Measurements from ENCODE around the gene COA6. TPM values are rescaled to one million over a fixed set of nuclear protein-coding genes. Genes with fewer than 3 reads are reported as not detected.

The COA6 gene
- total and polyA plus RNA-seq, 2 of the 13 experiments (the other 11 are each of a cell fraction or from before 2014, with no cell fraction given): 32.4 to 104 TPM

- no peak for TF ChIP-seq AKNA (CRISPR knock-in tag; IDR thresholded peaks at IDR 0.05; ENCODE audit: borderline replicate concordance)
- TF ChIP-seq BORCS8-MEF2B (CRISPR knock-in tag; IDR thresholded peaks at IDR 0.05): peak; percentile 90
- TF ChIP-seq MED8 (CRISPR knock-in tag; IDR thresholded peaks at IDR 0.05; ENCODE audit: insufficient replicate concordance): peak; percentile 33
- peak; percentile 6; the same call in 1 of the 2 replicates for TF ChIP-seq HNF4G (IDR thresholded peaks at IDR 0.05; ENCODE audit: borderline replicate concordance, low read depth, low read length)
- TF ChIP-seq HNF4G (CRISPR knock-in tag; IDR thresholded peaks at IDR 0.05; ENCODE audit: borderline replicate concordance, low read depth): peak; percentile 72
- TF ChIP-seq TCF12 (IDR thresholded peaks at IDR 0.05): no peak
- peak; percentile 80; the same call in 1 of the 2 replicates for TF ChIP-seq TCF12 (CRISPR knock-in tag; IDR thresholded peaks at IDR 0.05)
- peak; percentile 31; the same call in 1 of the 2 replicates for TF ChIP-seq RAD21 (CRISPR knock-in tag; IDR thresholded peaks at IDR 0.05)
- TF ChIP-seq SNAPC4 (CRISPR knock-in tag; IDR thresholded peaks at IDR 0.05): 0 out of 2 replicates have a peak, but pooled peaks have one; percentile 61
- TF ChIP-seq ZNF619 (CRISPR knock-in tag; IDR thresholded peaks at IDR 0.05): peak; percentile 89; the same call in 1 of the 2 replicates
- TF ChIP-seq TOPORS (CRISPR knock-in tag; IDR thresholded peaks at IDR 0.05): peak; percentile 49; the same call in 1 of the 2 replicates
- no peak for TF ChIP-seq ZNF562 (CRISPR knock-in tag; IDR thresholded peaks at IDR 0.05; ENCODE audit: borderline replicate concordance)
- TF ChIP-seq CREBL2 (CRISPR knock-in tag; IDR thresholded peaks at IDR 0.05; ENCODE audit: borderline replicate concordance): peak; percentile 95
- peak; percentile 87 for TF ChIP-seq ZBTB34 (CRISPR knock-in tag; IDR thresholded peaks at IDR 0.05)
- no peak for TF ChIP-seq TBX3 (IDR thresholded peaks at IDR 0.05; ENCODE audit: borderline replicate concordance)
- TF ChIP-seq DRAP1 (CRISPR knock-in tag; IDR thresholded peaks at IDR 0.05): peak; percentile 96
Measured at GRCh38 chr1:234373064-234373958, at the start of gene COA6 (continued).

Measured in HepG2 (cell line).